Activated CD4-positive, alpha-beta T cell treated with anti-CD3 and anti-CD28 coated beads for 24 hours (primary cell): Measurements from ENCODE around the gene MRPS27.

Experiments used
- DNase-seq, 2 donors: peaks; one replicate each; pipeline ENCODE4 v3.0.0-alpha.2; 2020; ENCODE audit warnings: low read depth in 2 of 2

MRPS27 gene

DNA sequence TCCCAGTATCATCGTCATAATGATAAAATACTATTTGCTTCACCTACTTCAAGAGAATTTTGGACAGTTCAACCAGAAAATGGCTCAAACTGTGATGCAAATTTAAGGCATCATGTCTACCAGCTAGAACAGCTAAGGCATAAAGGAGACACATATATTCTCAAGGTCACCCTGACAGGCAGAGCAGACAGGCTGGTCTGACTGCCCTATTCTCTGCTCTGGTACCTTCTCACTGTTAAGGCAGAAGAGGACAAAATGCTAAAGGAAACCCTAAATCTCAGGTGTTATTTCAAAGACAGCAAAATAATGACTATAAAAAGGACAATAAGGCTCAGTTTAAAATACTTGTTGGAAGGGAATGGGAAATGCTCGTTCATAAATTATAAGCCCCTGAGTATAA is 87.2 kb downstream of the MRPS27 start:
- no peak for DNase-seq

DNA sequence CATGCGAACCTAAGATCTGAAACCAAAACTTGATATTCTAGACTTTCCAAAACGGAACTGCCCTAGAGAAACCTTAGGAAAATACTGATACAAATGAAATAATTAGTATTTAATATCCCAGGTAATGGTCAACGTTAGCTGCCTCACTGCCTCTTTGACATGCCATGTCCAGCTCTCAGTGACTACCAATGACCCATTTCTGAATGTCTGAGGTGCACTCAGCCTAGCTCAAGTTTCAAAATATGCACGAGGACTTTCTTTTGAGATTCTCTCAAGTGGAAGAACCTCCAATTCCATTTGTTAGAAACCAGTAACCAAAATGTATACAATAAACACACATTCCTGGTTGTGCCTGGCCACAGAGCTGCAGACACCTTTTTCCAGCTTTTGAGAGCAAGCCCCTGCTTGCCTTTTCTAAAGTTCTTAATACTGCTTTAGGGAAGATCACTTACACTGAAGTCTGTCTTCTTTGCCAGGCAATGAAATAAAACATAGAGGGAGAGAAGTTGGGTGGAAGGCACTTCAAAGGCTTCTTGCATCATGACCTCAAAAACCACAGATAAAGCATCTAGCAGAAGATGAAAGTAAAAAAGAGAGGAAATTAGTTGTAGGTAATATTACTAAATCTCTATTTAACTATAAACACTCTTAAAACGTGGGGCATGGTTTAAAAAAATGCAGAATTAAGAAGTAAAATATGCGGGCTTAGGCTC is 87.9 kb downstream of the MRPS27 start:
- DNase-seq = no peak

DNA sequence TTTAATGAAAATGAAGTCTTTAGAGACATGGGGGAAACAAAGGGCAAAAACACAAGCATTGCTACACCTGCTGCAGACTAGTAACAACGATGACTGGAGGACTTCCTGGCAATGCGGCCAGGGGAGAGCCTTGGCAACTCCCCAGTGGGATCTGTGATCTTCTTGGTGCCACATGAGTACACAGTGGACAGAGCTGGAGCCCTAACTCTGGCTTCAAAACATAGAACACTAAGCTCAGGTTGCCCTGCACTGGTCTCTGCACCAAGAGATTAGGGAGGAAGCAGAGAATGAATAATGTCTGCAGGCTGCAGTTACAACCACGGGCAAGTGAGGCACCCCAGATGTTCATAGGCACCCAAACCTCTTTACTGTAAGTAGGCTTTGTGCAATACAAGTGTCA is 91.1 kb downstream of the MRPS27 start:
- DNase-seq = no peak

DNA sequence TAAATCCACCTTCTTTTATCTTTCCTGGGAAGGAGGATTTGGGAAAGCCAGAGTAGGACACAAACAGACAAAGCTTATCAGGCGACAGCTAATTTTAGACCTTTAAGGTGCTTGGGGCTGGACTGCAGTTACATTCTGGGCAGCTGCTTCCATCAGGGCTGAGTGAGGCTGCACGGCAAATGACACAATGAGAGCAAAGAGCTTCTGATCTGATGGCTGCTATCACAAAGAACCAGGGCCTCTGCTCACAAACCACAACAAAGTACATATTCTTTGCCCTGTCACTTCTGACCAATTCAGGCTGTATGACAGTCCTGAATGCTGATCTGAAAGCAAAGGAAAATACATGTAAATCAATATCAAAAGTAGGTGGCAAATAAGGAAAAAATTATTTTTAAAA is 93.1 kb downstream of the MRPS27 start:
- no peak for DNase-seq

DNA sequence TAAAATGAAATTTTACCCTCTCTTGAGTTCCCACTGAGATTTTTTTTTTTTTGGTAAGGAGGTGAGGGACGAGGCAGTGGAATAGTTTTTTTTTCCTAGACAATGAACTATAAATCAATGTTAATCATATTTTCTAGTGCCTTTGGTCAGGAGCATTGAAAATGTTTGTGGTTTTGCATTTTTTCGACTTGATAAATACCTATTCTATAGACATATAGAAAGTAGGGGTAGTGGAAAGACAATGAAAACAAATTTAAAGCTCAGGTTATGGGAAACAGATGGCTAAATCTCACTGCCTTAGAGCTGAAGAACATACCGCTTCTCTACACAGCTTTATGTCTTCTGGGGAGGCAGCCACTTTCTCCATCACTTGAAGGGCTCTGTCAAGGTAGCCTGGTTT is 94.3 kb downstream of the MRPS27 start:
- no peak for DNase-seq

DNA sequence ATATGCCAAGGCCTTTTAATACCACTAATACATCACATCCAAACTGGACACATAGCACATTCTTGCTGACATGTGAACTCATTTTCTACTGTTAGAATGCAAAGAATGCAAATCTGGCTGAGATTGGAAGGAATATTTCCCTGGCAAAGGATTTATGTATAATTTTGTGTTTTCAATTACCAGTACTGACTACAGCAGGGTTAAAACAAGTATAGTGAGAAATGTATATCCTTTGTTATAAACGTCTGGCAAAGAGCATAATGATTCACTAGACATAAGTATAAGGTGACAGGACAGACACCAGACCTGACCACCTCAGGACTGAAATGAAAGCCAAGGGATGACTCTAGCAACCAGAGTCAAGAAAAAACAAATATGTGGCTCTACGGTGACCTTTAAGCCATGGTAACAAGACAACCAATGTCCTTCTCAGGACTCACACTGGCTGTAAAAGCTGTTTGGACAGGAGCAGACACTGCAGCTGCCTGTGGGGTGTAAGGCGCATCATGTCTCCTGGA is 95.0 kb downstream of the MRPS27 start:
- DNase-seq = no peak

DNA sequence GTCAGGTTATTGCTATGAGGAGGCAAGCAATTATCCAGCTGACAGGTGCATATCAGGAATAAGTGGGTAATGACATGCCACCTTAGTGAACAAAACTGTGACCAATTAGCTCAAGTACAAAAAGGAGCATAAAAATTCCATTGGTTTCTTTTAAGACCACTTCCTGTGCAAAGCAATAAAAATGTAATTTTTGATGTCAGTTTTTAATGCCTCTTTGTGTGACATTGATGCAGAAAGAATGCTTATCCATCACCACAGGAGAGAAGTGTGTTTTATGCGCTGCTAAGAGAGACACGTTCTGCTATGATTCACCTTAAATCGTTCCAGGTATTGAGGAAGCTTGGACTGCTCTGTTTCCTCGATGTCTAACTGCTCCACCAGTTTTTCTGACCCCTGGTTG is 96.7 kb downstream of the MRPS27 start:
- no peak for DNase-seq

DNA sequence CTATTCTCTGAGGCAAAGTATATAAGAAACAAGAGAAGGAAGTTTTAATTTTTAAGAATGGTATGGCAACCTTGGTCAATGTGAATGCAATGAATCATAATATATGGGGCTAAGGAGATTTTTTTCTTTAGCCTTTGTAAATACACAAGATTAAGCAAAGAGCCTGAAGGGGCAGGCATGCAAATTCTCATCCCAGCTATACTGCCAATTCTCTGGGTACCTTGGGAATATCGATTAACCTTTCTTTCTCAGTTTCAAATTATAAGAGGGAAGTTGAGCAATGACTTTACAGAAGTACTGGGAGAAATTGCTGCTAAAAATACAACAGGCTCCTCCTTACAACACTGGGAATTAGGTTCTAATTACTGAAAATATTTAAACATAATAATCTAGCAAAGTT is 97.5 kb downstream of the MRPS27 start:
- DNase-seq = no peak

DNA sequence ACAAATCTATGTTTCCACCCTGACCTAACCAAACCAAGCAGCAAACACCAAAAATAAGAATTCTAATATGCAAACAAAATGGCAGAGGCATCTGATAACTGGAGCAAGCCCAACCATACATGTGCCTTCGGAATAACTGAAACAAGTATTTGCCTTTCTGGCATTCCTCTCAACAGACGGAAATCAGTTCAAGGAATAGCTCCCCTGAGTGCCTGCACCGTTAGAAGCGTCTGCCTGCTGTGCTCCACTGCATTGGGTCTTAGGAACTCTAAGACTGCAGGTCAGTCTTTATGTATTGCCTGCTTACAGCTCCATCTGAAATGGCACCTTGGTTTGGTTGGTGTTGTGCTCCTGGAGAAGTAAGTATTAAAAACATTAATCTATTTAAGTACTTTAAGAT is 98.5 kb downstream of the MRPS27 start:
- DNase-seq = no peak

DNA sequence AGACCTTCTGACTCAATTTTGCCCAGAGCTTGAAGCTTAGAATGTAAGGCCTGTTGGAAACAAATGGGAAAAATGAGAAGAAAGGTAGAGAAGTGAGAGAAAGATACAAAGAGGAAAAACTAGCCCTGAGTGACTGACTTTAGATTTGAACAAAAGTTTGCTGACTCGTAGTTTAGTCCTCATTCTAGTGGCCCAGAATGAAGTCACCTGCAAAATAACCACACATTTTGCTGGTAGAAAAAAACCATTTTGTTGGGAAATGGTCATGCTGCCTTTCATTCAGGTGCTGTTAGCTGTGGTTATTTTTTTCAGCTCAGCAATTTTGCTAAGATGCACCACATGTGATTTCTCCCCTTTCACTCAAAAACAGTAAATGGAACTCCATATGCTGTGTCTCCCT is 98.9 kb downstream of the MRPS27 start:
- no peak for DNase-seq

DNA sequence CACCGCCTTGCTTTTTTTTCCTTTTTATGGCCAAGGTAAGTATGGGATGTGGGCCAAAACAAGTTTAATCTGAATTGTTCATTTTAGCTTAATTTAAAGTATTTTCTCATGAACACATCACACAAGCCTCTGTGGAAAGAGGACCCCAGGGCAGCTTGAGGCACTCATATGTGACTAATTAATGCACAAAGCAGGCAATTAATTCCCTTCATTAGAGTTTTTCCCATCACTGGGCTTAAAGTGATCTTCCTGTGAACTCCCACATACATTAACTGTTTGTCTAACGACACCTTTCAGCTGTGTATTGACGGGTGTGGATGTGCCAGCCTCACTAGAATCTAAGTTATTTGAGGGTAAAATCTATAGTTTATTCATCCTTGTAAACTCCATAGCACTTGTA is 103.3 kb downstream of the MRPS27 start:
- no peak for DNase-seq

DNA sequence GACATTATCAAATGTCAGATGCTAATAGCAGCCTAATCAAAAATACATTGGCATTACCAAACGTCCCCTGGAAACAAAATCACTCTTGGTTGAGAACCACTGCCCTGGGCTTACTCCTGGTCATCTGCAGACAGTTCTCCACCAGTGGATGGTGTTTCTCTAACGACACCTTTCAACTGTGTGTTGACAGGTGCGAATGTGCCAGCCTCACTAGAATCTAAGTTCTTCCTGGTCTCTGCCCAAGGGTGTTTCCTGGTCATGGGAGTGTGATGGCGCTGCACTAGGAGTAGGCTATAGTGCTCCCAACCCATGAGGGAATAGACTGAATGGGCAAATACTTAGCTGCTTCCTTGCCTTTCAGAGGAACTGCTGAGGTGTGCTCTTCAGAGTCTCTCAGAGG is 105.9 kb downstream of the MRPS27 start:
- no peak for DNase-seq

DNA sequence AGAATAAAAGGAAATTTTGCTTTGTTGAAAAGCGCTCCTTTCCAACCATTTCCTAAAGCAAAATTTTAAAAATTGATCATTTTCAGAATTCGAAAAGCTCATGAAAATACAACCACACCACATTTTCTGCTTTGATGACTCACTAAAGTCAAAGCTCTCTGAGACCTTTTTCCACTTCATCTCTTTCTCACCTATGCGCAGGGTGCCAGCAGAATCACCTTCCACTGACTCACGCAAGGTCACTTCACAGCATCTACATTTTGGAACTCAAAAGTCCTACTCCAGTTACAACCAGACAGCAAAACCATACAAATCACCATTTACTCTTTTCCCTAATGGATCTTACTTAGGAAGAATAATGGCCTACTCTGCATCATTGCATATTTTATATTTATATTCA is 106.6 kb downstream of the MRPS27 start:
- DNase-seq = no peak

DNA sequence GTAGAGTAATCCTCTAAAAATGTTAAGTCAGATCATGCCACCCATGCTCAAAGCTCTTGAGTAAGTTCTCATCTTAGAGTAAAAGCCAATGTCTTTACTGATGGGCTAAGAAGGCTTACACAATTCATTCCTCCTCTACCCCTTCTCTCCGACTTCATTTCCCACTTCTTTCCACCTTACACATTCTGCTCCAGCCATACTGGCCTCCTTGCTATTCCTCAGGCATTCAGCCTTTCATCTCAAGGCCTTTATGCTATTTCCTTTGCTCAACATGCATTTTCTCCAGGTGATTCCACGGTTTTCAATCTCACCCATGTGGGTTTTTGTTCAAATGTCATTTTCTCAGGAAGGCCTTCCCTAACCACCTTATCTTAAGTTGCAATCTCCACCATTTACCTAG is 107.9 kb downstream of the MRPS27 start:
- no peak for DNase-seq

DNA sequence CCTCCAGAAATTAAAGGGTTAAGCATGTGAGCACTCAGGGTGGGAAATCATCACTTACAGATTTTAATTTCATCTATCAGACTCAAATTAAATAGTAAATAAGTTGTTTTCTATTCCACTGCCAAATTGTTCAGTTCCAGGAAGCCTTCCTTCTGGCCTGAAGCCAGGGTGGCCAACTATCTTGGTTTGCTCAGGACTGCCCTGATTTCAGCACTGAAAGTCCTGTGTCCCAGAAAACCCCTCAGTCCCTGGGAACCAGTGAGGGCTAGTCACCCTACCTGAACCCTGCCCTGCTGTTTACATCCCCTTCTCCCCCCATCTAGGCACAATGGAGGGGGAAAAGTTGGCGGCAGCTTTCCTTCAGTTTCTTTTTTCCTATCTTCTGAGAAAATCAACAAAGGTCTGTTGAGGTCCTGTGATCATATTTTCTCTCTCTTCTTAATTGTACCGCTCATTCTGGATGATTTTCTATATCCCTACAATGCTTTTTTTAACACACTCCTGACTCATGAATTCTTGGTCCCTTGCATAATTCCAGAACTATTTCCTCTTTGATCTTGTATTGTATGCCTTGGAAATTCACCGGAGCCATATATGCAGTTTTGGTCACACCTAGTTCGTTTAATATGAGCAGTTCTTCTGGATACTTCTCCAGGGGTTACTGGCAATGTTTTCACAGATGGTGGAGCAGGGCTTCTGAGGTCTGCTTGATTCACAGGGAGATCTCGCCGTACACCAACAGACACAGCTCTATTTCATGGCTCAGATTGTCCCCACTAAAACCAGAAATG is 109.0 kb downstream of the MRPS27 start:
- DNase-seq = no peak

DNA sequence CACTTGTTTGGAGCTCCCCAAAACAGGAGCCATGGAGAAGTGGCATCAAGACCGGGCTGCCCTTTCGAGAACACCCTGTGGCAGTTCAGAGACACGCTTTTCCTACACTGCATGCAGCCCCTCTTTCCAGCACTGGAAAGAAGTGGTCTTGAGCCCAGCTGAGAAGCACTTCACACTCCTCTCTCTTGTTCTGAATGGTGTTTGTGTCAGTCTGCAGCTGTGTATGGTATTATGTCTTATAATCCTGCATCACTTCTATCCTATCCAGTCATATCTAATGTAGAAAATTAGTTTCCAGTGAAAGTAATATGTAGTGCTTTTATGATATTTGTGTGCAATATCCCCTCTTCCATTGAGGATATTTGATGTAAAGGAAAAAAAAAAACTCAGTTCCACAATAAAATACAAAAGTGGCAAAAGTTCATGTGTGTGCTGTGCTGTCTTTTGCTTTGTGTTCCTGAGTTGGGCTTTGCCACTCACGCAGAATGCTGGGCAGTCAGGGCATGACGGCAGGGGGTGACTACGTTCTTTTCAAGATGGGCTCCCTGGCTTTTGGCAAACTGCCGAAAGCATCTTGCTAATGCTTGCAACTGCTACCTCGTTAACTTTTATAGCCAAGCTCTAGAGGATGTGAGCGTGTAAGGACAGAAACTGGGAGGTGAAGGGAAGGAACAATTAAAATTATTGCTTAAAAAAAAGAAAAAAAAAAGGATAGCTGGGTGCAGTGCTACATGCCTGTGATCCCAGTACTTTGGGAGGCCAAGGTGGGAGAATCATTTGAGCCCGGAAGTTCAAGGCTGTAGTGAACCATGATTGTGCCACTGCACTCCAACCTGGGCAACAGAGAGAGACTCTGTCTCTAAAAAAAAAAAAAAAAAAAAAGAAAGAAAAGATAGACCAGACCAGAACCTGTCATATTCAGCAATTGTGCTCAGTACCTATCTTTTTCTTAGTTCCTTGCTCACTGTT is 110.6 kb downstream of the MRPS27 start:
- DNase-seq = no peak

DNA sequence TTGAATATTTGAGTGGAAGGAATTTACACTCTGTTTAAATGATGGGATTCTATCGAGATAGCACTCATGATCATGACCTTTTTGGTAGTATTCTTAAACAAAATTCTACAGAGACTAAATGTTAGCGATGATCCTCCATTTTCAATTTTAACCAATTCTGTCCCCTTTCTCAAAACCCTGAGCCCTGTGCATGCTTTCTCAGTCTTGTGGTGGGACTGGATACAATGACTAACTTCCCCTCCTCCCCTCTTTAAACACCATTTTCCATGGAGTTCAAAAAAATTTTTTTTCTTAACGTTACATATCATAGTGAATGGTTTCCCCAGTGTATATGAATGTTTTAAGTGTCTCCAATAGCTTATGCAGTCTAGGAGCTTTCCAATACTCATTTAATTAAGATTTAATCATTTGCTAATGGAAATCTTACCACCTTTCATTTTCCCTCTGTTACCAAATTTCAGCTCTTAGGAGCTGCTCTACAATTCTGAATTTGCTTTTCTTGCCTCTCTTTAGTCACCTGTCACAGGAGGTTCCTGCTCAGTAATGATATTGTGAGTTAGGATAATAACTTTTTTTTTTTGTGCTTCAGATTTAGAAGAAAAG is 111.6 kb downstream of the MRPS27 start:
- no peak for DNase-seq

DNA sequence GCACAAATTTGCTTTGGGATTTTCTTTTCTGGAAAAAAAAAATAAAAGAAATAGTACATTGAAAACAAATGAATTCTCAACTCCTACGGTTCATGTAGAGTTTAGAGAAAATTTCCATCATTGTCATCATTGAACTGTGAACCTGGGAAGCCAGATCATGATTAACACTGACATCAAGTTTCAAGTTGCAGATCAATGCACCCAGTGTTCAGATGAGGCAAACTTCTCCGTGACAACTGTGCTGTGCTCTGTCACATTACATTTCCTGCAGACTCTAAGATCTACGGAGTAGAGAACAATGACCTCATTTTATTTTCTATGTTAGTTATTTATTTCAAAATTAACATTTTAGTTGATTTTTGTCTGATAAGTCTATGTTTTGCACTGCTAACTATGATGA is 113.0 kb downstream of the MRPS27 start:
- DNase-seq = no peak

DNA sequence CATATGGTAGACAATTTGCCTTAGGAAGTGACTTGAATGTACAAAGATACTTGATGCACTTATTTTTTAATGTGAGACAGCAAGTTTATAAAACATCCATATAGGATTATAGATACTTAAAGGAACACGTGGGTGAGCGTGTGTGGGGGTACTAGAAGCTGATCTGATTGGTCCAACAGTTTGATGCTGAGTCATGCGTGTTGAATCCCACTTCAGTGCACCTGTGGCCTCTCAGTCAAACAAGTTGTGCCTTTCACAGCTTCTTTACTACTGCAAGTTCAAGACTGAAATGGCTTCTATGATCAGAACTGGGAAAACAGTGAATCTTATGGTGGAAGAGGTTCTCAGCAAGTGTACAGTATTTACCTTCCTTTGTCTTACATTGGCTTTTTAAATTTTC is 113.9 kb downstream of the MRPS27 start:
- DNase-seq = no peak

DNA sequence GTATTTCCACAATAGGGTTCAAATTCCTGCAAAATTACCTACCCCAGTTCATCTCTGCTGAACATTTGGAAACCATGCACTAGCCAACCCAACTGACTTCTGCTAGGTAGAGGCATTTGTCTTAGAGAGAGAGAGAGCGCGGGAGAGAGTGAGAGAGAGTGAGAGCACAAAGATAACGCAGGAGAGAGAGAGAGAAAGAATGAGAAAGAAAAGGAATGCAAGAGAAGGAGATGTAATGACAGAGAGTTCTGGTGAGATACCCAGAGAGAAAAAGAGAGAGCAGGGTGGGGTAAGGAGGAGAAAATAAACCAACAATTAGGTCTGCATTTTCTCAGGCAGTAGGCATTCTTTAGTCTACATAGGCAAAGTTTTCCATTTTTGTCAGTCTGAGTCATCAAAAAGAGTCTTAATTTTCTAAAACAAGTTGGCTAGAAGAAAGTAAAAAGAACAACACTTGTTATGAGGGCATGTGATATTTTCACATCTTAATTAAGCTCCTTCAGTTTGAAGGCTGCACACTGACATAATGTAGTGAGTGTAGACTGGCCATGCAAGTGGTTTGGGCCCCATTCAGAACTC is 114.5 kb downstream of the MRPS27 start:
- no peak for DNase-seq

DNA sequence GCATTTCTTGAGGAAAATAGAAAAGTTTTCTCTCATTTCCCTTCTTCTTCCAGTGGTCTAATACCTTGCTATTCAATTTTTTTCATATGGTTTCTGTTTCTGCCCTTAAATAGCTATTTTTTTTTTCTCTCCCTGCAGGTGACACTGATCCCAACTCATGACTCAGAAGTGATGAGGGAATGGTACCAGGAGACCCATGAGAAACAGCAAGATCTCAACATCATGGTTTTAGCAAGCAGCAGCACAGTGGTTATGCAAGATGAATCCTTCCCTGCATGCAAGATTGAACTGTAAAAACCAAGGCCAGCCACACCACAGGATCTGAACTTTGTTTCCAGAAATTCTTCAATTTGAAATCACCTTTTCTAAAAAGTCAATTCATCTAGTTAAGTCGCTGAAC is 115.1 kb downstream of the MRPS27 start:
- DNase-seq = no peak
